Caco-2 (cell line): Measurements from ENCODE around the gene L3MBTL4. TPM values are rescaled to one million over a fixed set of nuclear protein-coding genes. Genes with fewer than 3 reads are reported as not detected.

Experiments used
- BruUV-seq: library from RNA; stranded (reverse); fragments of 400-500 nt; replicated peaks from 2 replicates; lab custom pipeline; 2021; lab: Mats Ljungman, UMichigan
- CTCF ChIA-PET: fragments of 300-600 bp; sonication (Branson Sonifier 250); formaldehyde crosslinking; loops from one replicate; lab custom pipeline; 2022; ENCODE audit warnings: antibody characterized with exemption; lab: Charles Lee
- POLR2A ChIA-PET: fragments of 300-600 bp; sonication (Branson Sonifier 250); formaldehyde crosslinking; loops from one replicate; lab custom pipeline; 2022; ENCODE audit warnings: antibody characterized with exemption; lab: Charles Lee
- DNase-seq, 2 experiments: peaks; one replicate each; pipeline versions ENCODE4 v3.0.0 to v3.0.0-alpha.2; 2020 to 2022
- H3K27me3 ChIP-seq: replicated peaks from 2 replicates; pipeline ENCODE4 v1.6.0; 2011; ENCODE audit warnings: low read length; ENCODE audit not compliant: control insufficient read depth, insufficient read depth
- H3K36me3 ChIP-seq: 2 replicates; pipeline ENCODE4 v1.5.1; 2011; ENCODE audit warnings: low read length; ENCODE audit not compliant: control insufficient read depth, insufficient read depth
- H3K4me1 ChIP-seq: fragments of 250-450 bp; sonication (Bioruptor Pico); 2 replicates; pipeline ENCODE4 v1.5.1; 2020; ENCODE audit warnings: mild to moderate bottlenecking
- H3K4me3 ChIP-seq: 2 replicates; pipeline ENCODE4 v1.5.1; 2011; ENCODE audit warnings: low read depth, mild to moderate bottlenecking, control low read depth, low read length
- H3K9me3 ChIP-seq: fragments of 250-450 bp; sonication (Bioruptor Pico); 2 replicates; pipeline ENCODE4 v1.5.1; 2020; ENCODE audit warnings: mild to moderate bottlenecking, moderate library complexity
- H3K27ac Mint-ChIP-seq: one replicate; pipeline ENCODE4 v1.8.0; 2022; ENCODE audit warnings: mixed read lengths; ENCODE audit not compliant: unreplicated experiment
- H3K27me3 Mint-ChIP-seq: one replicate; pipeline ENCODE4 v1.8.0; 2022; ENCODE audit warnings: mixed read lengths; ENCODE audit not compliant: insufficient read depth, unreplicated experiment
- H3K36me3 Mint-ChIP-seq: one replicate; pipeline ENCODE4 v1.8.0; 2022; ENCODE audit warnings: mild to moderate bottlenecking, mixed read lengths; ENCODE audit not compliant: insufficient read depth, unreplicated experiment
- H3K4me1 Mint-ChIP-seq: one replicate; pipeline ENCODE4 v1.8.0; 2022; ENCODE audit warnings: low read depth, mixed read lengths; ENCODE audit not compliant: unreplicated experiment
- H3K4me3 Mint-ChIP-seq: one replicate; pipeline ENCODE4 v1.8.0; 2022; ENCODE audit warnings: mild to moderate bottlenecking, moderate library complexity, mixed read lengths; ENCODE audit not compliant: unreplicated experiment
- H3K9me3 Mint-ChIP-seq: one replicate; pipeline ENCODE4 v1.8.0; 2022; ENCODE audit warnings: mixed read lengths; ENCODE audit not compliant: unreplicated experiment
- intact Hi-C: fragments of 100-400 bp; cut with micrococcal nuclease; formaldehyde crosslinking; loops from one replicate; pipeline ENCODE4 v1.10.0; 2022; ENCODE audit not compliant: unreplicated experiment
- total RNA-seq: library from RNA; stranded (reverse); gene quantifications from 2 replicates; pipeline ENCODE4 v1.2.3, GENCODE V29; 2022
- TF ChIP-seq, protein P1 (sequence below), 2 experiments: fragments of 200-600 bp in 1 of 2; IDR thresholded peaks; 1 replicate in 1 of 2; 2 replicates in 1 of 2; pipeline versions ENCODE4 v1.5.1 to v1.8.0; 2011 to 2022; ENCODE audit warnings: antibody characterized with exemption in 1 of 2, control low read depth in 1 of 2, inconsistent platforms in 1 of 2, low read depth in 1 of 2, low read length in 1 of 2, mild to moderate bottlenecking in 1 of 2, moderate library complexity in 1 of 2; ENCODE audit not compliant: insufficient read depth in 1 of 2, severe bottlenecking in 1 of 2, unreplicated experiment in 1 of 2

The L3MBTL4 gene
- total RNA-seq, 1 experiment from 2014 or later, result 0.23 TPM

DNA sequence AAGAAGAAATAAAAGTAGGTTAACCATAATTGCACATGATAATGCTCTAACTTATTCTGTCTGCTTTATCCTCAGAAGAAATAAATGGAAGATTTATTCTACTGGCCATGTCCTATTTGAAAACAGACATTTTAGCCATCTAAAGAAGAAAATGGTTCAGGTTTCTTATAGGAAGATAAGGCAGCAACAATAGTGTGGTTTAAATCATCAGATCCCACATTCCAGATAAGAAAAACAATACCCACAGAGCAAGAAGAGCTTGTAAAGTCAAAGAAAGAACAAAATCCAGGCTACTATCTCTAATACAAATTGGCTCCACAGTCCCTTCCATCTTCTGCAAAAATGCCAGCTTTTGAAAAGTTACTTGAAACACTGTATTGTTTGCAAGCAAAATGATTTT lies 49.3 kb downstream of the L3MBTL4 start:
- POLR2A ChIA-PET, result no interaction called here
- Mint-ChIP-seq H3K27me3 (peaks cover 11% of the 10 kb centered on the region), H3K4me1 (no peaks in the 10 kb centered on the region), H3K9me3 (no peaks in the 10 kb centered on the region), H3K27ac (no peak overlapping the region), H3K36me3 (no peaks in the 10 kb centered on the region), H3K4me3 (no peak overlapping the region)
- TF ChIP-seq, protein P1, sequence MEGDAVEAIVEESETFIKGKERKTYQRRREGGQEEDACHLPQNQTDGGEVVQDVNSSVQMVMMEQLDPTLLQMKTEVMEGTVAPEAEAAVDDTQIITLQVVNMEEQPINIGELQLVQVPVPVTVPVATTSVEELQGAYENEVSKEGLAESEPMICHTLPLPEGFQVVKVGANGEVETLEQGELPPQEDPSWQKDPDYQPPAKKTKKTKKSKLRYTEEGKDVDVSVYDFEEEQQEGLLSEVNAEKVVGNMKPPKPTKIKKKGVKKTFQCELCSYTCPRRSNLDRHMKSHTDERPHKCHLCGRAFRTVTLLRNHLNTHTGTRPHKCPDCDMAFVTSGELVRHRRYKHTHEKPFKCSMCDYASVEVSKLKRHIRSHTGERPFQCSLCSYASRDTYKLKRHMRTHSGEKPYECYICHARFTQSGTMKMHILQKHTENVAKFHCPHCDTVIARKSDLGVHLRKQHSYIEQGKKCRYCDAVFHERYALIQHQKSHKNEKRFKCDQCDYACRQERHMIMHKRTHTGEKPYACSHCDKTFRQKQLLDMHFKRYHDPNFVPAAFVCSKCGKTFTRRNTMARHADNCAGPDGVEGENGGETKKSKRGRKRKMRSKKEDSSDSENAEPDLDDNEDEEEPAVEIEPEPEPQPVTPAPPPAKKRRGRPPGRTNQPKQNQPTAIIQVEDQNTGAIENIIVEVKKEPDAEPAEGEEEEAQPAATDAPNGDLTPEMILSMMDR (IDR thresholded peaks at IDR 0.05; ENCODE audit: insufficient read depth in 1 of 2, low read depth in 1 of 2, low read length in 1 of 2, severe bottlenecking in 1 of 2, unreplicated experiment in 1 of 2), result no peak
- no peaks in the 10 kb centered on the region for H3K9me3 ChIP-seq
- H3K36me3 ChIP-seq, result no peaks in the 10 kb centered on the region
- no peaks in the 10 kb centered on the region for H3K4me1 ChIP-seq
- no peaks in the 10 kb centered on the region for H3K27me3 ChIP-seq
- intact Hi-C loops, result no loop called here
- no TSS peak for BruUV-seq
- DNase-seq, result no peak
- CTCF ChIA-PET, result no interaction called here
- H3K4me3 ChIP-seq, result no peak overlapping the region

DNA sequence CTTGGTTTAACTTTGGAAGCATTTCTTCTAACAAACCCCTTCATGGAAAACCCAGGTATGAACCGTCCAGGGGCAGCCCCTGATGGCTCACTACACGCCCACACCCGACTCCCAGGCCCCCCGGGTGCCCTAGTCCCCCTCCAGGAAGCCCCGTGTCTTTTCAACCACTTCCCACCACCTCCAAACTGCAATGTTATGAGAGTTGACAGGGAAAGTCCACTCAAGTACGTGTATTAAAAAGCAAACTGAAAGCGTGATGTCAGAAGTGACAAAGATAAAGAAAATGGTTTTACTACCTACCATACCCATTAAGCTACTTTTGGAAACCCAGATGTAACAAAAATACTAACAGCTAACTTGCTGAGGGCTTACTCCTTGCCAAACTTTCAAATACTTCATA lies 51.5 kb downstream of the L3MBTL4 start:
- H3K4me1 Mint-ChIP-seq, result no peaks in the 10 kb centered on the region
- no TSS peak for BruUV-seq
- no peaks in the 10 kb centered on the region for H3K36me3 Mint-ChIP-seq
- Histone ChIP-seq H3K36me3 (no peaks in the 10 kb centered on the region), H3K9me3 (no peaks in the 10 kb centered on the region), H3K27me3 (no peaks in the 10 kb centered on the region), H3K4me1 (no peaks in the 10 kb centered on the region), H3K4me3 (no peak overlapping the region)
- peaks cover 9% of the 10 kb centered on the region for H3K27me3 Mint-ChIP-seq
- DNase-seq, result no peak
- ChIA-PET POLR2A (no interaction called here), CTCF (no interaction called here)
- TF ChIP-seq, protein P1 (IDR thresholded peaks at IDR 0.05; ENCODE audit: insufficient read depth in 1 of 2, low read depth in 1 of 2, low read length in 1 of 2, severe bottlenecking in 1 of 2, unreplicated experiment in 1 of 2), result no peak
- H3K9me3 Mint-ChIP-seq, result no peaks in the 10 kb centered on the region
- H3K4me3 Mint-ChIP-seq, result no peak overlapping the region
- H3K27ac Mint-ChIP-seq, result no peak overlapping the region
- intact Hi-C loops, result no loop called here

GRCh38 chr18:6362559-6363129 lies 52.1 kb downstream of the L3MBTL4 start:
- Histone ChIP-seq H3K4me3 (no peak overlapping the region), H3K36me3 (no peaks in the 10 kb centered on the region), H3K27me3 (no peaks in the 10 kb centered on the region), H3K4me1 (no peaks in the 10 kb centered on the region), H3K9me3 (no peaks in the 10 kb centered on the region)
- Mint-ChIP-seq H3K4me3 (no peak overlapping the region), H3K27me3 (peaks cover 6% of the 10 kb centered on the region), H3K4me1 (no peaks in the 10 kb centered on the region), H3K36me3 (no peaks in the 10 kb centered on the region), H3K27ac (no peak overlapping the region), H3K9me3 (no peaks in the 10 kb centered on the region)
- intact Hi-C loops, result no loop called here
- no peak for DNase-seq
- CTCF ChIA-PET, result no interaction called here
- POLR2A ChIA-PET, result no interaction called here
- no TSS peak for BruUV-seq
- TF ChIP-seq, protein P1 (IDR thresholded peaks at IDR 0.05; ENCODE audit: insufficient read depth in 1 of 2, low read depth in 1 of 2, low read length in 1 of 2, severe bottlenecking in 1 of 2, unreplicated experiment in 1 of 2), result no peak
